HTERT RPE-1 (cell line): ENCODE measurements around the gene SLC6A13.

Source experiments
- in situ Hi-C: fragments of 300-500 bp; cut with MboI; formaldehyde crosslinking; loops from 4 replicates; pipeline ENCODE4 v1.14.3; 2020; ENCODE audit warnings: low sequenced_read_pairs

SLC6A13 gene

DNA sequence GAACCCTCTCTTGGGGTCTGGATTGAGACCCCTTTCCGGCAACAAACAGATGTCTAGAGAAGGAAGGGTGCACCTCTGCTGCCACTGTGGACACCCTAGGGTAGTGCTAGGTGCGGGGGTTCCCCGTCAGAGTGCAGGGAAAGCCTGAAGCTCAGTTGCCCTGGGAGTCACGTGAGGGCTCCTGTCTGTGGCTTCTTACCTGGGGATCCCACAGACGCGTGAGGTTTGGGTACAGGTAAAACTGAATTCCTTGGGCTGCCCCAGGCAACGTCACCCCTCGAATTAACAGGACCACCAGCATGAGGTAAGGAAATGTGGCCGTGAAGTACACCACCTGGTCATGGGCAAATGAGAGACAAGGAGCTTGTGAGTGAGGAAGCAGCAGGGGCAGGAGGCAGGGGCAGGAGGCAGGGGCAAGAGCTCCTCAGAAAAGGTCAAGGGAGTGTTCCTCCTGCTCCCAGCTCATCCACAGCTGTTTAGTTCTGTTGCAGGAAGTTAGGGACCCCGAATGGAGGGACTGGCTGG, 27.7 kb downstream of the SLC6A13 start:
- in situ Hi-C loops: no loop called here

DNA sequence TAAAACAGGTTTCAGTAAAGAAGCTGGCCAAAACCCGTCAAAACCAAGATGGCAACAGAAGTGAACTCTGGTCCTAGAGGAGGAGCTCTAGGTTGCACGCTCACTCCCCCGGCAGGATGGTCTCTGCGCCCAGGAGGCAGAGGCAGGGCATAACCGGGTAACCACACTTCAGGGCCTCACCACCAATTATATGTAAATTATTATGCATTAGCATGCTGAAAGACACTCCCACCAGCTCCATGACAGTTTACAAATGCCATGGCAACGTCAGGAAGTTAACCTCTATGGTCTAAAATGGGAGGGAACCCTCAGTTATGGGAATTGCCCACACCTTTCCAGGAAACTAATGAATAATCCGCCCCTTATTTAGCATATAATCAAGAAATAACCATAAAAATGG, 28.6 kb downstream of the SLC6A13 start:
- in situ Hi-C loops: no loop called here

DNA sequence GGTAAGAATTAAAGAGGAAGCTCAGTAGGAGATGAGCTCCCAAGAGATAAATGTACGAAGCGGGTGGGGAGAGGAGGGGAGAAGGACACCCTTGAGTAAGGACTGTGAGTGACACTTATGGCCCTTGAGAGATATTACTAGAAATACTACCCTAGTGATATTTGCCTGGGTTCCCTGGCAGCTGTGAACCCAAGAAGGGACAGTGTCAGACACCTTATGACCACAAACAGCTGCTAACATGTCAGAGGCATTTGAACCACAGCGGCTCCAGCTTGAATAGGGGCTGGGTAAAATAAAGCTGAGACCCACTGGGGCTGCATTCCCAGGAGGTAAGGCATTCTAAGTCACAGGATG, 29.0 kb downstream of the SLC6A13 start:
- in situ Hi-C loops: no loop called here

GRCh38 chr12:232731-233614, 29.7 kb downstream of the SLC6A13 start:
- in situ Hi-C loops: no loop called here

GRCh38 chr12:230925-231671, 31.5 kb downstream of the SLC6A13 start:
- in situ Hi-C loops: no loop called here

- in situ Hi-C loops: no loop called here
Observed at GRCh38 chr12:229441-230191, 33.0 kb downstream of the SLC6A13 start.

DNA sequence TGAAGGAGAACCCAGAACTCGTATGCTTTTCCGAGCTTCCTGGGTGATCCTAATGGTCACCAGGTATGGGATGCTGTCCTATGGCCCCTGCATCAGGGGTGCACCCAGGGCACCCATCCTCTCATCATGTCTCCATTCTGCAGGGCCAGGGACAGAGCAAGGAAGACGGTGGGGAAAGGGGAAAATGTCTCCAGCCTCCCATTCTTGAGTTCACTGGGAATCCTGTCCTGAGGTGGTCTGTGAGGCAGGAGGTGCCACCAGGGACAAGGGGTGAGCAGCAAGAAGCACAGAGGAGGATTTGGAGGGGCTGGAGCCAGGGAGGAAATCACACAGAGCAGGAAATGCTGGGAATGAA, 33.8 kb downstream of the SLC6A13 start:
- in situ Hi-C loops: no loop called here

DNA sequence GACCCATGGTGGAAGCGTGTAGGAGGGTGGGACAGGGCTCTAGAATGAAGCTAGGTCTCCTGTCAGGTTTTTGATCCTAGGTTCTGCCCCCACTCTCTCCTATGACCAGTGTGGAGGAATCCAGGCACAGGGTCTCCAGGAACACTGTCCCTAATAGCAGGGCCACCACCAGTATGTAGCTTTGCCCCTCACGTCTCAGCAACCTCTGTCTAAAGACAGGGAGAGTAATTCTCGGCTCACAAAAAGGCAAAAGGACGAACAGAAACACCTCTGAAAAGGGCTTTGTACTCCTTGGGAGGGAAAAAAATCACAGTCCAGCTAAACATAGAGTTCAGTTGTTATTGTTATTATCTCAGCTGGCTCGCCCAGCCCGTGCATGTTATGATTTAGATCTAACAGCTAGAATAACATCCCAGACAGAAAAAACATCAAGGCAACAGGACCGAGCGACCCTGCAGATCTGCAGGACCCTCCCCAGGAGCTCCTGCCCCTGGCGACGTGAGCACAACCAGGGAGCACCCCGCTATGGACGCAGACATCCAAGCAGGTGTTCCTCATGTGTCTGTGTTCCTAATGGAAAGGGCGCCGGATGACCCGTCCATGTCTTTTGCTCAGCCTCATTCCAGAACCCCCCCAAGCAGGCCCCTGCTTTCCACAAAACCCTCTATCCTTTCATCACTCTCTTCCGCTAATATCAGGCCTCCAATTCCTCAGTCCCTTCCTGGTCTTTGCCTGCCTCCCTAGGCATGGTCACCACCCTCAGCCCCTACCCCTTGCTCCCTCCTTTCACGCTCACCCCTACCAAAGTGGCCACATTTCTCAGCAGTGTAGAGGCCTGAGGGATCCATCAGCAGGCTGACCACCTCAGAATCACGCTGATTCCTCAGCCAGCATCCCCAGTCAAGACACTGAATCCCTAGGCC, 34.5 kb downstream of the SLC6A13 start:
- in situ Hi-C loops: no loop called here

- in situ Hi-C loops: no loop called here
Observed at GRCh38 chr12:227286-227915, 35.2 kb downstream of the SLC6A13 start.

DNA sequence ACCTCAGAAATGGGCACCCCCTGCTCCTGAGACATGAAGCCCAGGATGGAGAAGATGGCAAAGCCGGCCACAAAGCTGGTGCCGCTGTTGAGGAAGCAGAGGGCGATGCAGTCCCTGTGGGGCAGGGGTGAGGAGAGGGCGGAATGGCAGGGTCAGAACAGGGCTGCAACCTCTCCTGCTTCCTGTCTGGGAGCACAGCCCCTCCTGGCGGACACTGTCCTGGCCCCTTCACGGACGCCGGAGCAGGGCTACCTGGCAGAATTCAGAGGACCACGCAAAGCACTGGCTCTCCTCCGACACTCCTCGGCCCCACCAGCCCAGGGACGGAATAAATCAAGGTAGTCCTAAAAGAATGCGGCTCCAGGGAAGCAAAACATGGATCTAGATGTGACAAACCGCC, 36.2 kb downstream of the SLC6A13 start:
- in situ Hi-C loops: no loop called here

DNA sequence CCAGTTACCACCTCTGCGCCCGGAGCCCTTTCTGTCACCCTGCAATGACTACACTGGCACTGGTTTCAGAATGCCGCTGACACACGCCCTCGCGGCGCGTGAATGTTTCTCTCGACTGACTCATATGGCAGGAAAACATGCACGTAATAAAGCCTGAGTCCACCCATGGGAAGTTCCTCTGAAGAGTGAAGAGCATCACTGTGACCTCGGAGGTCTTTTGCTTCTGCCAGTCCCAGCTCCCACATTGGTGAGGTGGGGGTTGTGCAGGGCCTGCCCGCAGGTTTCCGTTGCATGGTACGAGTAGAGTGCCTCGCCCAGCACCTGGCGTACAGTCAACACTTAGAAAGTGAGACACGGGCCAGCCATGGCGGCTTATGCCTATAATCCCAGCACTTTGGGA, 37.6 kb downstream of the SLC6A13 start:
- in situ Hi-C loops: no loop called here

DNA sequence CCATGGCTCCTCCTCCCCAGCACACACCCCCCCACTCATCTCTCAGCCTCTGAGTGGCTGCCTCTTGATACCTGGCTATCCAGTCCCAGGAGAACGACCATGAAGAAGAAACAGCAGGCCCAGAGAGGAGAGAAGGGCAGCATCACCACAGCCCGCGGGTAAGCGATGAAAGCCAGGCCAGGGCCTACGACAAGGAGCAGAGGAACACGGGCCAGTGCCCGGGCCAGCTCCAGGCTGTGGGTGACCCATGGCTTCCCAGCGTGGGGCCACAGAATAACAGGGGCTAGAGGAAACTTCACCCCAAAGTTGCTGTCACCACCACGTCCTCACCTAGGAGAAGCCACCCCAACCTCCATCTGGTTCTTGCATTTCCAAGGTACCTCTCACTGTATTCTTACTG, 38.3 kb downstream of the SLC6A13 start:
- in situ Hi-C loops: no loop called here

DNA sequence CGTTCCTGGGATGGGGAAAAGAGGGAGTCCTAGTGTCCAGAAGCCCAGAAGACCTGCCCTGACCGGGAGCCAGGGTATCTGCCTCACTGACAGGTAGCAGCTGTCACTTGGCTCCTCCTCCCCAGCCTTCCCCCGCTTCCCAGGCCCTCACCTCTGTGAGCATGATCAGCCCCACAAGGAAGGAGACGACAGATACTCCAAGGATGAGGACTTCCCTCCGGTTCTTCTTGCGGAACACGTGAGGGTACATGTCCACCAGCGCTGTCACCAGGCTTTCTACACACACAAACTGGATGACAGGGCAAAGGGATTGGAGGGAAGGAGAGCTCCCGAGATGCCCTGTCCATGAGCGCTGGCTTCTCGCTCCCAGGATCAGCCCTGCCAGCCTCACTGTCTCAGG, 38.8 kb downstream of the SLC6A13 start:
- in situ Hi-C loops: no loop called here

GRCh38 chr12:221736-222135, 40.9 kb downstream of the SLC6A13 start:
- in situ Hi-C loops: no loop called here

GRCh38 chr12:220946-221550, 41.6 kb downstream of the SLC6A13 start:
- in situ Hi-C loops: no loop called here

DNA sequence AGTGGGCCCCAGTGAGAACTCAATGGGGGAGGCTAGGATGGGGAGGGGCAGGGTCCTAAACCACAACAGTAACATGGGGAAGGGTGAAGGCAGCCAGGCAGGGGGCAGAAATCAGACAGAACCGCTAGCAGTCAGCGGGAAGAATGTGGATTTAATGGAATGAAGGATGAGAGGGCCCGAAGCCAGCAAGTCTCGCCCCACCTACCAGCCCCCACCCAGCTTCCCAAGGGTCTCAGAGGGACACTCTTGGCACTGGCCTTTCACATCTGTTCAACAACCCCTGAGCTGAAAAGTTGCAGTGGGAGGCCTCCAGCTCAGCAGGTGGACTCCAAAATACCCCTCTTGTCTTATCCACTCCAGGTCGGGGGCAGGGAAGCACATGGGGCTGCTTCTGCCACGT, 42.1 kb downstream of the SLC6A13 start:
- in situ Hi-C loops: no loop called here

GRCh38 chr12:219891-220352, 42.7 kb downstream of the SLC6A13 start:
- in situ Hi-C loops: no loop called here

- in situ Hi-C loops: no loop called here
Observed at GRCh38 chr12:218728-219590, 43.7 kb downstream of the SLC6A13 start.
